AG09319 (cell line): Measurements from ENCODE around the gene RHBDD2.

Experiments
- DNase-seq: peaks from one replicate; pipeline ENCODE4 v3.0.0-alpha.2; 2010; ENCODE audit warnings: low read depth; ENCODE audit errors: extremely low read depth
- TF ChIP-seq, protein P1 (sequence below): IDR thresholded peaks from 2 replicates; pipeline ENCODE4 v1.5.1; 2011; ENCODE audit warnings: low read depth, mild to moderate bottlenecking, inconsistent platforms, low read length, moderate library complexity

Gene RHBDD2

DNA sequence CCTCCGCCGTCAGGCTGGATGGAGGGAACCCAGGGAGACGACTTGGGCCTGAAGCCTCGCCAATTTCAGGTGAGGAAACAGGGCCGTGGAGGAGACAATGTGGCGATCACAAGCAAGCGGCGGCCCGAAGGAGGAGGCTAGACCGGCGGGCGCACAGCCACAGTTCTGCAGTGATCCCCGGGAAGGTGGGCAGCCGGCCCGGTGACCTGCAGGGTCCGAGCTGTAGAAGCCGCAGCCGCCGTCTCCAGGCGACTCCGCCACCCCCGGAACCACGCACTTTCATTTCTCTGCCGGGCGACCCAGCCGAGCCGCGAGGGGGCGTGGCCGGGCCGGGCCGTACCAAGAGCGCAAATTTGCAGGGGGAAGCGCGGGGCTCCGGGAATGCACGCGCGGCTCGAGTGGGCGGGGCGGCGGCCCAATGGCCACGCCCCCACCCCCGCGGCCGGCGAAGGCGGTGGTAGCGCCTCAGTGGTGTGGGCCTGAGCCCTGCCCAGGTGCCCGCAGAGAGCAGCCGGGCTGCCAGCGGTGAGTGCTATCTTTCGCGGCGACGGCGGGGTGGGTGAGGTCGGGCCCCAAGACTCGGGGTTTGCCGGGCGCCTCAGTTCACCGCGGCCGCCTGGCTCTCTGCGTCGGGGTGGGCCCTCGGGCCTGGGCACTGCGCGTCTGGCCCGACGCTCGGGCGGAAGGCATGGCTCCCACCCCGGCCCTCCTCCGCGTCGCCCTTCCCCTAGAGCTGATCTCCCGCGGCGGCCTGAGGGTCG lies 36.0 kb downstream of the RHBDD2 start, which contains the start of gene POR:
Gene POR, plus strand, starts transcription at position 501 of the 761 bp plus-strand sequence. CDS start 38,847 bp downstream, outside the sequence.
- TF ChIP-seq, protein P1, sequence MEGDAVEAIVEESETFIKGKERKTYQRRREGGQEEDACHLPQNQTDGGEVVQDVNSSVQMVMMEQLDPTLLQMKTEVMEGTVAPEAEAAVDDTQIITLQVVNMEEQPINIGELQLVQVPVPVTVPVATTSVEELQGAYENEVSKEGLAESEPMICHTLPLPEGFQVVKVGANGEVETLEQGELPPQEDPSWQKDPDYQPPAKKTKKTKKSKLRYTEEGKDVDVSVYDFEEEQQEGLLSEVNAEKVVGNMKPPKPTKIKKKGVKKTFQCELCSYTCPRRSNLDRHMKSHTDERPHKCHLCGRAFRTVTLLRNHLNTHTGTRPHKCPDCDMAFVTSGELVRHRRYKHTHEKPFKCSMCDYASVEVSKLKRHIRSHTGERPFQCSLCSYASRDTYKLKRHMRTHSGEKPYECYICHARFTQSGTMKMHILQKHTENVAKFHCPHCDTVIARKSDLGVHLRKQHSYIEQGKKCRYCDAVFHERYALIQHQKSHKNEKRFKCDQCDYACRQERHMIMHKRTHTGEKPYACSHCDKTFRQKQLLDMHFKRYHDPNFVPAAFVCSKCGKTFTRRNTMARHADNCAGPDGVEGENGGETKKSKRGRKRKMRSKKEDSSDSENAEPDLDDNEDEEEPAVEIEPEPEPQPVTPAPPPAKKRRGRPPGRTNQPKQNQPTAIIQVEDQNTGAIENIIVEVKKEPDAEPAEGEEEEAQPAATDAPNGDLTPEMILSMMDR, result no peak; the same call in 1 of the 2 replicates
- peak; percentile 87 for DNase-seq

DNA sequence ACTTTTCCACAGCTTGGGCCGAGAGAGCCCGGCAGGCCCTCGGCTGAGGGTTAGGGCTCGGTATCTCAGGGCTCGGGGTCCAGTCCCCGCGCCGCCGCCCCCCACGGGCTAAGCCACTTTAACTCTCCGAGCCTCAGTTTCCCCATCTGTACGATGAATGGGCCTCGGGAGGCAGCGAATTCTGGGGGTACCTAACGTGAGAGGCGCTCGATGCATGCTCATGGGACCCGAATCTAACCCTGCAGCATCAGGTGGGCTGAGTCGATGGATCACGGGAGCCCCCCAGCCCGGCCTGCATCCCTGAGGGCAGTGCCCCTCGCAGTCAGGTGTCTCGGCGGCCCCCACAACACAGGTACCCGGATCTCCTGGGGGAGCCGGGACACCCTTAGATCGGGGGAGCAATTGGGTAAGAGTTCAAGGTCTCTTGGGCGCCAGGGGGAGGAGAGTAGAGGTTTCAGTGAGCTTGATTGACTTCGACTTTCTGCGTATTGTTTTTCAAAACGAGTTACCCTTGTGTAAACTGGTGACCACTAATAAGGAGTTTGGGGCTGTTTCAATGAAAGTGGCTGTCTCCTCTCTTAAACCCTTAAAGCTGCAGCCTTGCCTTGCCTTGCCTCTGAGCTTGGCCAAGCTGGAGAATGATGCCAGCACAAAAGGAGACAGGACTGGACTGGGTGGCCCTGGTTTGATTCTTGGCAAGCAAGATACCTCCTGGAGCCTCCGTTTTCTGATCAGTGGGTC lies 36.8 kb downstream of the RHBDD2 start:
- TF ChIP-seq, protein P1, result no peak
- DNase-seq, result no peak

DNA sequence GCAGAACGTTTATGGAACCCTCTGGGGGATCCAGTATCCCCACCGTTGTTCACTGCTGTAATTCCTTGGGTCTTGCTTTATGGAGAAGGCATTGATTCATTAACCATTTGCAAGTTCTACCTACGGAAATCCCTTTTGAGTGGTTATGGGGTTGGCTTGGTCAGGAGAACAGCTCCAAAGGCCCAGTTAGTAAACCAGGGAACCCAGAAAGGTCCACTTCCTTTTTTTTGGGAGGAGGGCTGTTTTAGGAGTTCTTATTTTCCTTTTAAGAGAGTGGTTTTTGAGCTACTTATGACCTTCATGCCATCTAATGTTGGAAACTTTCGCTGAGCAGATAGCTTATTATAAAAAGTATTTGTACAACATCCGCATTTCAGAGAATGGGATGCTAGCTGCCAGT lies 37.4 kb downstream of the RHBDD2 start:
- no peak for DNase-seq
- TF ChIP-seq, protein P1, result no peak

DNA sequence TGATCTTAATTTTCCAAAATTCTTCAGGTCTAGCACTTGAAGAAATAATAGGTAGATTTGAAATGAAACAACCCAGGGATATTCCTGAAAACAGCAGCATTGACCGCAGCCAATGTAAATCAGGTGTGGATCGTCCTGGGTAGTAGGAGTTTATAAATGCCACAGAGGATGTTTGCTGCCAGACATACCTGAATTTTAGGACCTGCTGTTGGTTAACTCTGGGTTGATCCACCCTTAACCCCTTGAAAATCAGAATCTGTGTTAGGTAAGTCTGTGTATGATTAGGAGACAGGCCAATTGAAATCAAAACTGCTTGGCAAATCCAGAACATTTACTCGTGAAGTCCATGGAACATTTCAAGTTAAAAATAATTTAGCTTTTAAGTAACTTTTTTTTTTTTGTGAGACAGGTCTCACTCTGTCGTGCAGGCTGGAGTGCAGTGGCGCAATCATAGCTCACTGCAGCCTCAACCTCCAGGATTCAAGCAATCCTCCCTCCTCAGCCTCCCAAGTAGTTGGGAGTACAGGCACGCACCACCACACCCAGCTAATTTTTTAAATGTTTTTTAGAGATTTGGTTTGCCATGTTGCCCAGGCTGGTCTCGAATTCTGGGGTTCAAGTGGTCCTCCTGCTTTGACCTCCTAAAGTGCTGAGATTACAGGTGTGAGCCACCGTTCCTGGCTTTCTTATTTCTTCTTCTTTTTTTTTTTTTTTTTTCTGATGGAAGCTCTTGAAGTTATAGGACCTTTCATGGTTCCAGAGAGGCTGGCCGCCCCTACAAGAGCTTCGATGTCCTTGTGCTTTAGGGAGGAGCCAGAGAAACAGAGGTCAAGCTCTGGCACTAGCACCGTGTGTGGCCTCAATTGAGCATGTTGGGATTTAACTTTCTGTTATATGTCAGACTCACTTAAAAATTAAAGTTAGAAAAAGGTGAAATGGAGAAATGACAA lies 38.1 kb downstream of the RHBDD2 start:
- TF ChIP-seq, protein P1, result no peak
- no peak for DNase-seq

- no peak for DNase-seq
- TF ChIP-seq, protein P1, result no peak
These were observed 41.8 kb downstream of the RHBDD2 start for GRCh38 chr7:75920431-75921161.

DNA sequence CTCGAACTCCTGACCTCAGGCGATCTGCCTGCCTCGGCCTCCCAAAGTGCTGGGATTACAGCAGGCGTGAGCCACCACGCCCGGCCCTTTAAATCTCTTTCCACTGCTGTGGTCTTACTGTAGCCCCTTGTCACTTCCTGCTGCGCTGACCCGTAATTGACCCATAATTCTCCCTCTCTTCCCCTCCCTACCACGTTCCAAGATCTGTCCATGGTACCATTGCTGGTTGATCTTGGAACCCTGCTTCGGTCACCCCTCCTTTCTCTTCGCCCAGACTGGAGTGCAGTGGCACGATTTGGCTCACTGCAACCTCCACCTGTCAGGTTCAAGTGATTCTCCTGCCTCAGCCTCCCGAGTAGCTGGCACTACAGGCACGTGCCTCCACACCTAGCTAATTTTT lies 42.6 kb downstream of the RHBDD2 start:
- DNase-seq, result no peak
- TF ChIP-seq, protein P1, result no peak
